ENCODE results near the gene ANKRD9.
A peak's percentile ranks its signal among the peaks of the same experiment; 100 is the strongest.
"Not testable (repeated sequence)": the region's sequence is repeated elsewhere in the genome, so short reads cannot be mapped to it uniquely, and the experiment has no call there.

ANKRD9 gene, protein sequence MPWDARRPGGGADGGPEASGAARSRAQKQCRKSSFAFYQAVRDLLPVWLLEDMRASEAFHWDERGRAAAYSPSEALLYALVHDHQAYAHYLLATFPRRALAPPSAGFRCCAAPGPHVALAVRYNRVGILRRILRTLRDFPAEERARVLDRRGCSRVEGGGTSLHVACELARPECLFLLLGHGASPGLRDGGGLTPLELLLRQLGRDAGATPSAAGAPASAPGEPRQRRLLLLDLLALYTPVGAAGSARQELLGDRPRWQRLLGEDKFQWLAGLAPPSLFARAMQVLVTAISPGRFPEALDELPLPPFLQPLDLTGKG

DNA sequence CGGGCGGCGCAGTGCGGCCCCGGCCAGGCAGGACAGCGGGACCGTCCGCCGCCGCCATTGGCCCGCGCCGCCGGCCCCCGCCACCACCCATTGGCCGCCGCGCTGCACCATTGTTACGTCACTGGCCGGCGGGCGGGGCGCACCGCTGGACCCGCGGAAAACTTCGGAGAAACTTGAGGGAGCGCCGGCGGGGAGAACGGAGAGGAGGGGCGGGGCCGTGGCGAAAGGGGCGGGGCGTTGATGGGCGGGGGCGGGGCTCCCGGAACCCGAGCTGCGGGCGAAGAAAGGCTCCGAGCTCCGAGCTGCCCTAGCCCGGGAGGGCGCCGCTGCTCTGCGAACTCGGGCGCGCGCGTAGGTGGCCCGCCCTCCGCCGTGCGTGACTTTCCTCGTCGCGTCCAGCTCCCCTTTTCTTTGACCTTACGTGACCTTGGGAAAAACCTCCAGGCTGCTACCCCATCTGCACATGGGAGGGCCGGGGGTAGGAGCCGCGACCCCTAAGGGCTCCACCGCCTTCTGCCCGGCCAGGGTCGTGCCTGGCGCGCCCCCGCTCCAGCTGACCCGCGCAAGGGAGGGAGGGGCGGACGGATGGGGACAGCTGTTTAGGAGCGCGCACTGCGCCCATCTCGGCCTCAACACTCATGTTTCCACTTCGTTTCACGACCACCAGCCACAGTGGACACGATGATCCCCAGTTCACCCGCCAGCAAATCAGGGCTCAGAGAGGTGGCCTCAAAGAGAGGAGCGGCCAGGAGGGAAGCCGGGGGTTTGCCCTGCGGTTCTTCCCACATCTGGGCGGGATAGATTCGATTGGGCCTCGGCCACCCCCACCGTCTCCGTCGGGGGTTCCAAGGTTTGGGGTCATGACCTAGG, at the start of gene ANKRD9:
Gene ANKRD9 (minus strand): TSS at position 31 of the 870 bp plus-strand sequence. CDS start 1,887 bp downstream, outside the sequence.
- DNase-seq = peak; percentile 82

DNA sequence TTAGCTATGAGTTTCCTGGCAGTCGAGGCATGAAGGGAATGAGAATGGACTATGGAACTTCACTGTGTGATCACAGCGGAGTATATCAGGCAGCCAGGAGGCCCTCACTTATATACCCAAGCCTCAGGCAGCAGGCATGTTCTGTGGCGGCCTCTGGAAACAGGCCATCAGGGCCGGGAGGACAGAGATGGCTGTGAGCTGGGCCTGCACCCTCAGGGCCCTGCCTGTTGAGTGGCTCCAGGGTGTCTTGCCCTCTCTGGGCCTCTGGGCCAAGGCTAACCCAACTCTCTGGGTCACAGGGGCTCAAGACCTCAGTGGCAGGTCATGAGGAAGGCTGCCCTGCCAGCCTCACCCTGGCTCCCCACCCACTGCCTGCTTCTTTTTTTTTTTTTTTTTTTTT, 49.0 kb upstream of the ANKRD9 start:
- no peak for DNase-seq

DNA sequence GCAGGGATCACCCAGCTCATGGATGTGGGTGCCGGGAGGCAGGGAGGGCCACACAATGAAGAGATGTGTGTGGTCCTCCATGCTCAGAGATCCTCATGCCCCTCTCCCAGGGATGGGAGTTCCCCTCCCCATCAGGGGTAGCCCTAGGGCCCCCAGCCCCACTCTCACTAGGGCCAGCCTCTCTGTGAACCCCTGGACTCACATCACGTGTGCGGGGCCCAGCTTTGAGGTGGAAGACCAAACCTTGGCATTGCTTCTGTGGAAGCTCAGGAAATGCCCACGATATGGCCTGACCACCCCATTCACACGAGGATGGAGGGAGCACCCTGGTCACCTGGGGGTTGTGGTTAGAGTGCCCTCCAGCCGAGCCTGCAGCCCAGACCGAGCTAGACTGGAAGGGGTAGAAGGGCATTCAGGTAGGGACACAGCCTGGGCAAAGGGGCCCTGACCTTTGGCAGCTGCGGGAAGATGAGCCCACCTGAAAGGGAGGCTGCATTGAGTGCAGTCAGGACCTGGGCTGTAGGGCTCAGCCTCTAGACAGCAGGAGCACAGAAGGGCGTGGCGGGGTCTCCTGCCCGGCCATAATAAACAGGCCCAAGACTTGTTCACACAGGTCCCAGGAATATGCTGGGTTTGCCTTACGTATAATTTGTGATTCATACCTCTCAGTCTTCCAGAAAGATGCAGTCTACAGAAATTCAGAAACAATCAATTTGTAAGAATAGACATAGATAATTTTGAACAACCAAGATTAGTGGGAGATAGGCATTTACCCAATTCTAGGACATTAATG, 48.1 kb upstream of the ANKRD9 start:
- DNase-seq = no peak

DNA sequence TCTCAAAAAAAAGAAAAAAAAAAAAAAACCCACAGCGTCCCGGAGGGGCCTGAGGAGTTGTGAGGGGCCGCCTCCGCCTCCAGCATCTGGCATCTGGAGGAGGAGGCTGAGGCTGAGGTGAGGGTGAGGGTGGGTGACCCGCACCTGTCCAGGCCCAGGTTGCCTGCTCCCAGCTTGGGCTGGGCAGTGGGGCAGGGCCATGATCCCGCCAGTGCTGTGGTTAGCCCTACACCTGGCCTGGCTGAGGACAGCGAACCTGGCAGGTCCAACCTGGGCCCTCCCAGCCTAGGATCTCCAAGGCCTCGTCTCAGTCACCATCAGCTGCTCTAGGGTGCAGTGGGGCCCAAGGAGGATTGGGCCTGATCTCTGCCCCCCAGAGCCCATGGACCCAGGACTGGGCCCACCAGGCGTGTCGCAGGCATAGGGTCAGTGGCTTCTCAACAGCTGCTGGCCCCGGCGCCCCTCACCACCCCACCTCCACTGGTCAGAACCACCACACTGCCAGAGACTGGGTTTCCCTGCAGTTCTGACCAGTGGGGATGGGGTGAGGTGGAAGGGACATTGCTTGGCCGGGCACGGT, 46.6 kb upstream of the ANKRD9 start:
- no peak for DNase-seq

DNA sequence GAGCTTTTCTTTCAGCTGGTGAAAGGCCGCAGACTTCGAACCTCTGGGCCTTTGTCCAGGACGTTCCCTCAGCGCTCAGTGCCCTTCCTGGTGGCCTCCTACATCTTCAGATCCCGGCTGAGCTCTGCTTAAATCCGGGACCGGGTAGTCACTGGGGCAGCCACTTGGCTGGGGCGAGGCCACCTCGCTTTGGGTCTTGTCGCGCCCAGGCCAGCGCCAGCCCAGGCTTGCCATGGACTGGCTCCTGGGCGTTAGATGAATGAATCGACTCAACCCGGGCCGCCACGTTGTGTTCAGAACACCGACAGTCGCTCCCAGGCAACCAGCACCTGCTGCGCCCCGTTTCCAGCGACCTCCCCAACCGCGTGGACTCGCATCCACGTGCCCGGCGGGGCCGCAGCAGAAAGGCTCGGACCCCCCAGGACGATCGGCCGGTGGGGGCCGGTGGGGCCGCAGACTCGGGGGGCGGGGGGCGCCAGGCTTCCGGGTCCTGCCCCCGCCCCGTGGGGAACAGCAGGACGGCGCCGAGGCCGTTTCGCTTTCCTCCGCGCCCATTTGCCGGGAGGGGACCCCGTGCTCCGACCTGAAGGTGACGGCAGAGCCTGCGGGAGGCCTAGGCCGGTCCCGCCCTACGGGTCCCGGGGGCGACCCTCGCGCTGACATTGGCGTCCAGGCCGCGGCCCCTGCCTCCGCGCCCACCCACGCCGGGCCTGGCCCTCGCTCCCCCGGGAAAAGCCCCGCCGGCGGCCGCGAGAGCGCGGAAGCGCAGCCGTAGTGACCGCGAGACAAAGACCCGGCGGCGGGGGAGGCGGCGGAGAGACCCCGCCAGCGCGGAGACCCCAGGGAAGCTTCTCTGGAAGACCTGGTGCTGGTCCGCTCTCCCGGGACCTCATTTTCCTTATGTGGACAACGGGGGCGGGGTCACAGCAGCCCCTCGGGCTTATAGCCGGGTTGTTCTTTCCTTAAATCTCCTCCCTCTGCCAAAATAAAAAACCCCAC, 45.5 kb upstream of the ANKRD9 start:
- peak; percentile 14 for DNase-seq

DNA sequence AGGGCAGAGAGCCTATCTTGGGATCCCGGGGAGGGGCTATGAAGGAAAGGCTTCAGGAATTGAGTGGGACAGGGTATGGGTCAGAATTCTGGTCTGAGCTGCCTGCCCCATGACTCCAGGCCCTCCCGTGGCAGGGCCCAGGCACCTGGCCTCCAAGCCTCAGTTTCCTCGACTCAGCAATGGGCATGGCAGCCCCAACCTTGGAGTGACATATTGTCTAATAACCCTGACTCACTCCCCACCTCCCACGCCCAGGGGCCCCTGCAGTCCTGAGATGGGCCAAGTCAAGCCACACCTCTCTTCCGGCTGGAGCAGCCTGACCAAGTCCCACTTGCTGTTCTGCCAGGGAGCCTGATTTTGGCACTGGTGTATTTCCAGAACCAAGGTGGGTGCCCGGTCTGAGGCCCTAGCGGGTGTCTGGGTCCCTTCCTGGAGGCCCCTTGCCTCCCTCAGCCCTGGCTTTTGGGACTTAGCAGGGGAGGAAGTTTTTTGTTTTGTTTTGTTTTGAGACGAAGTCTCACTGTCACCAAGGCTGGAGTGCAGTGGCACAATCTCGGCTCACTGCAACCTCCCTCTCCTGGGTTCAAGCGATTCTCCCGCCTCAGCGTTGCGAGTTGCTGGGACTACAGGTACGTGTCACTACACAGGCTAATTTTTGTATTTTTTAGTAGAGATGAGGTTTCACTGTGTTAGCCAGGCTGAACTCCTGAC, 42.6 kb upstream of the ANKRD9 start:
- DNase-seq = no peak

DNA sequence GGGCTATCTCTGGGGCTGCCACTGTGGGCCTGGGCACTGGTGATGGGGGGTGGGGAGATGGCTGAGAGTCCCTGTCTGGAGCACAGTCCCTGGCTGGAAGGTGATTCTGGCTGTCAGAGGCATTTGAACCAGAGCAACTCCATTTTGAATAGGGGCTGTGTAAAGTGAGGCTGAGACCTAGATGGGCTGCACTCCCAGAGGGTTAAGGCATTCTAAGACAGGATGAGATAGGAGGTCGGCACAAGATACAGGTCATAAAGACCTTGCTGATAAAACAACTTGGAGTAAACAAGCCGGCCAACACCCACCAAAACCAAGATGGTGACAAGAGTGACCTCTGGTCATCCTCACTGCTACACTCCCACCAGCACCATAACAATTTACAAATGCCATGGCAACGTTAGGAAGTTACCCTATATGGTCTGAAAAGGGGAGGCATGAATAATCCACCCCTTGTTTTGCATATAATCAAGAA, 41.4 kb upstream of the ANKRD9 start:
- not testable (repeated sequence) for DNase-seq

DNA sequence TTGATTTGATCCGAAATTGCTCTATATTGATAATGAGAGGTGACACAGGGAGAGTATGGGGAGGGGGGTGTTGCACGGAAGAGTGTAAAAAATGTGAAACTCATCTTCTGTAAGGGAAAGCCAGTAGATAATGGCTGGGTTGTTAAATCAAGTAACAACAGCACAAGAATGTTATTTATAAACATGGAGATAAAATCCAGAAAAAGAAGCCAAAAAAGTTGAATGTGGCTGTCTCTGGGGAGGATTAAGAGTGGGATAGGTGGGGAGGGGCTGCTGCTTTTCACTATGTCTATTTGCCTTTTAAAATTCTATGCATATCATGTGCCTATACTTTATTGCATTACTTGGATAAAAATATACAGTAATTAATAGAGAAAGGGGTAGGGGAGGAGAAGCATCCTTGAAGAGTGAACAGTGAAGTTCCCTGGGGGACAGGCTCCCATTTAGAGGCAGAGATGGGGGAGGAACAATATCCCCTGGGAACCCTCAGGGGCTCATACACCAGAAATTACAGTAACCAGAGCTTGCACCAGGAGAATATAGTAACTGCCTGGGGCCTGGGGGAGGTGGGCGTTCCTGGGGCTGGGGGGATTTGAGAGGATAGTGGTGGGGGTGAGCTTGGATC, 39.2 kb upstream of the ANKRD9 start:
- no peak for DNase-seq

DNA sequence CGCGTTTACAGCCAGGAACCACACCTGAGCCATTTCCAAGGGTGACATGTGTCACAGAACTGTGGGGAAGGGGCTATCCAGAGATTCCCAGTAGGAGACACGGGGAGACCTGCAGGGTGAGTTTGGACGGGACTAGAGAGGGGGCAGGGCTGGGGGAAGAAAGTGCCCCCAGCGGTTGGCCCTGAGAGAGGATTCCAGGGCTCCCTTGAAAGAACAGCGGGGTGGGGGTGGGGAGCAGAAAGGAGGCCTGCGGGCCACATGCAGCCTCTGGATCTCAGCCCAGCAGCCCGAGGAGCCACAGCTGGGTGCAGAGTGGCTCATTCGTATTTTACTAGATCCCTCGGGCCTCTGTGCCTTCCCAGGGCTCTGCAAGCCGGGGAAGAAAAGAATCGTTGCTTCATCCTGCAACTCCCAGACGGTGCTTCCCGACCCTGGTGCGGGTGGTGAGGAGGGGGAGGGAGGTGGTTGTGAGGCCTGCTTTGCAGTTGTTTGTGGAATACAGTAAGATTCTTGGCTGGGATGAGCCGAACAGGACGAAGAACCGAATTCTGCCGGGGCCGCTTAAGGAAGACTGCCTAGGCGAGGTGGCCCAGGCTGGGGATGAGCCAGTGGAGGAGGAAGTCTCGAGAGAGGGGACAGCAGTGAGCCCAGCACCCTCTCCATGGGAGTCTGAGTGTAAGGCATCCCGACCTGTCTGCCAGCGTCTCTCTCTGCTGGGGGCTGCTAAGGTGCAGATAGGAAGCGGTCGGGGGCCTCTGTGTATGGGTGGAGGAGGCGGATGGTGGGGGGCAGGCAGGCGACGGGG, 36.1 kb upstream of the ANKRD9 start:
- no peak for DNase-seq

DNA sequence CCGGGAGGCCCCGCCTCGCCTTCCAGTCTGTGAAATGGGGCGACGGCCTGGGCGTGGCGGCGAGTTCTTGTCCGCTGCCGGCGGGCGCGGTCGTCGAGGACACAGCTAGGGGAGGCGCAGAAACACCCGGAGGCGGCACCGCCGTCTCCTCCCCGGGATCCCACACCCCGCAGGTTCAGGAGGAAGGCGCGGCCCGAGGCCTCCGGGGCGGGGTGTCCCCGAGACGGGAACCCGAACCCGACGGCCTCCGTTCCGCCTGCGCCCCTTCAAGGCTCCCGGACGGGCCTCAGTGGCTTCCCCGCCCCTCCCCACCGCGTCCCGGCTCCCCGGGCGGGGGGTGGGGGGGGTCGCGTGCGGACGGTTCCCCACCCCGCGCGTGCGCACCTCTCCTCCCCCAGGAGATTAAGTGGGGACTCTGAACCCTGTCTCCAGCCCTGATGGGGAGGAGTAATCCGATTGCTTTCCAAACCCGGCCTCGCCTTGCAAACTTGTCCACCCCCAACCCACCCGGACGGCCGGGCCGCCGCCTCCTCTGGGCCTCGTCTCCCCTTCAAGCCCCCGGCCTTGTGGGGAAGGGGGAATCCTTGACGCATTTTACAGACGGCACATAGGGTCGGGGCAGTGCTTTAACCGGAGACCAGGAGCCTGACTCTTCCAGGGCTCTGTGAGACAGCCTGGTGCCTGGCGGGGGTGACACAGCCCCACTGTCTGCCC, 35.3 kb upstream of the ANKRD9 start:
- DNase-seq = no peak

DNA sequence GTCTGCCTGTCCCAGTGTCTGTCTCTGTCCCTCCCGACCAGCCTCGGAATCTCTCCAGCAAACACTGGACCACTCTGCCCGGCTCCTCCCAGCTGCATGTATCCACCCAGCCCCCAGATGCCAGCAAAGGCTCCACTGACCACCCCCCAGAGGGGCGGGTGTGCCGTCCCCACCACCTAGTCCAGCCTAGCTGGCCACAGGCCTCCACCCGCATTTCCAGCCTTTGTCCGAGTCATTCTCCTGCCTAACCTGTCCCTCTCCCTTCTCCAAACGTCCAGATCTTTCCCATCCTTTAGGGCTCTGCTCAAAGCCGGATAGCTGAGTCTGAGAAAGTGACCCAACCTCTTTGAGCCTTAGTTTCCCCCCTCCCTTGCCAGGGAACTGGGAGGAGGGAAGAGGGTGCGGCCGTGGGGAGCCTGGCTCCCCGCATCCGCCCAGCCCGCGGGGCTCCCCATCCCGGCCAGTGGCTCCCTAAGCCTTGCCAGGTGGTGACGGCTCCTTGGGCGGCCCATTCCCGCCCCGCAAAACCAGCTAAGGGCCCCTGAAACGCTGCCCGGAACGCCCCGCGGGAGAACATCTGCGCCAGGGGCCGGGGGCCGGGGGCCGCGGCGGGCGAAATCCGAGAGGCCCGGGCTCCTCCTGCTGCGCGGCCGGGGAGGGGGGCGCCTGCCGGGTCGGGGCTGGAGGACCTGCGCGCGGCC, 34.6 kb upstream of the ANKRD9 start:
- no peak for DNase-seq

DNA sequence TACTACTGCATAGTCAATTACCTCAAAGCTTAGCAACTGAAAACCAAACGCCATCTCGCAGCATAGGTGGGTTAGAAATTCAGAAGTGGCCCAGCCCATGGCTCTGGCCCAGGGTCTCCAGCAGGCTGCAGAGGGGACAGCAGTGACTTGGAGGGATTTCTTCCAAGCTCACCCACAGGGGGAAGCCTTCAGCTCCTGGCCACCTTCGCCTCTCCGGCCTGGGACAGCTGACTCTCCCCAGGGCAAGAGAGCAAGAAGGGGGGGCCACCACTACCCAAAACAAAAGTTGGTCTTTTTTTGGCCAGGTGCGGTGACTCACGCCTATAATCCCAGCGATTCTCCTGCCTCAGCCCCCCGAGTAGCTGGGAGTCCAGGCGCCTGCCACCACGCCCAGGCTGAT, 32.2 kb upstream of the ANKRD9 start:
- no peak for DNase-seq

DNA sequence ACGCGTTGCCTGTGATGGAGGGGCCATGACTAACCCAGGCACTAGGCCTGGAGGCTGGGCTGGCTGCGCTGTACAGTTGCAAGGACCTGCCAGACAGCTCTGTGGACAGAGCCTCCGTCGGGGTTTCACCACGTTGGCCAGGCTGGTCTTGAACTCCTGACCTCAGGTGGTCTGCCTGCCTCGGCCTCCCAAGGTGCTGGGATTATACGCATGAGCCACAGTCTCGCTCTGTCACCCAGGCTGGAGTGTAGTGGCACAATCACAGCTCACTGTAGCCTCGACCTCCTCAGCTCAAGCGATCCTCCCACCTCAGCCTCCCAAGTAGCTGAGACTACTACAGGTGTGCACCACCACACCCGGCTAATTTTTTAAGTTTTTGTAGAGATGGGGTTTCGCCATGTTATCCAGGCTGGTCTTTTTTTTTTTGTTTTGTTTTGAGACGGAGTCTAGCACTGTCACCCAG, 31.5 kb upstream of the ANKRD9 start:
- DNase-seq = not testable (repeated sequence)

DNA sequence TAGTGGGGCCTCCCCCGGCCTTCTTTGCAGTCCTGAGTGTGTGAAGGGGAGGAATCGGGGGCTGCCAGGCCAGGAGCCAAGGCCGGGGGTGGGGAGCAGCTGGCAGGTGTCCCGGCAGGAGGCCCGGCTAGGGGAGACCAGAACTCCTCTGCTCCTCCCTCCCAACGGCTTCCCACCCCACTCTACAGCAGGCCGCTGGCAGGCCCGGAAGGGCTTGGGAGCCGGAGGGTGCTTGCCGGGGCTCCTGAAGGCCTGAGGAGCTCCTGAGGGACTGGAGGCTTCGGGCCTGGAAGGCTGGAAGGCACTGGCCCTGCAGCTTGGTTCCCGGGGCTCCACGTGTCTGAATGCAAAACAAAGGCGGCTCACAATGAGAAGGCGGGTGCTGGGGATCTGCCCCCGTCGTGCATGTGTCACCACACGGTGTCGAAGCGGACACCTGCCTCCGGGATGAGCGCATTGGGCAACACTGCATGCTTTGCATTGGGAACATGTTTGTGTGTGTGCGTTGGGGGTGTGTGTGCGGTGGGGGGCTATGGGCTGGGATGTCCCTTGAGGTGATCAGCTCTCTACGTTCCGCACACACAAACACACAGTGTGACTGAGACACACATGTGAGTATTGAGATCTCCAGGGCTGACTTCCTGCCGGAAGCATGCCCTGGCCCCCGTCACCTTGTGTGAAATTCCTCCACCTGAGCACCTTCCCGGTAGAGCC, 30.9 kb upstream of the ANKRD9 start:
- DNase-seq = no peak

DNA sequence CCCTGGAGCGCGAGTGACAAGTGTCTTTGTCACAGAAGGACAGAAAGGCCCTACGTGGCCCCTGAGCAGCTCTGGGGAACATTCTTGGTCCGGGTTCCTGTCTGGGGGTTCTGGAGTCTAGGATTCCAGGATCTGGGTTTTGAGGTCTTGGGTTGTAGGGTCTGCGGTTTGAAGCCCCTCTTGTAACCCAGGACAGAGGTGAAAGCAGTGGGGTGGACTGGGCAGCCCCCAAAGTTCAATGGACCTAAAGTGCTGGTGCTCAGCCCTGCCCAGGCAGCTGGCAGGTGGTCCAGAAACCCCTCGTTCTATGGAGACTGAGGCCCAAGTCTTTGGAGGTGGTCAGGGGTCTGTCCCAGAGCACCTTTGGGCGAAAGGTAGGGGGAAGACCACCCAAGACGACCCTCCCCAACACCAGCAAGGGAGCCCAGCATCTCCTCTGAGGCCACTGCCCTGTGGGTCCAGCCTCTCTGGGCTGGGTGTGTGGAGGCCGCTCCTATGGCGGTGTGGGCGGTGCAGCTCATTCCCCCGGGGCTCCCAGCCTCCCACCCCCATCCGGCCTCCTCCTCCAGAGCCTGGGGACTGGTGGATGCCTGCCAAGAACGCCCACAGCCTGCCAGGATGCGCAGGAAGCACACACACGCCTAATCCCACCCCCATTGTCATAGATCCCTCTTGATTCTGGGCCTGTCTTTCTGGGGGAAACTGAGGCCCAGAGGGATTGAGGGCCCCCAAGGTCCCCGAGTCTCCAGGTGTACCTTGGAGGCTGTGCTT, 30.2 kb upstream of the ANKRD9 start:
- DNase-seq = no peak
